SK-N-SH (cell line): ENCODE data around the gene AUTS2. TPM values are rescaled to one million over a fixed set of nuclear protein-coding genes. Genes with fewer than 3 reads are reported as not detected.

ENCODE experiments used
- CTCF ChIA-PET: fragments of 300-600, 350-600 bp; formaldehyde crosslinking; extraction: SDS; loops from one replicate; lab custom pipeline; 2021; lab: Yijun Ruan, JAX
- POLR2A ChIA-PET: fragments of 350-600 bp; sonication (Branson Sonifier 250); formaldehyde crosslinking; extraction: SDS; loops from one replicate; lab custom pipeline; 2020; ENCODE audit warnings: antibody characterized with exemption, inconsistent platforms; lab: Yijun Ruan, JAX
- DNase-seq: peaks from one replicate; pipeline ENCODE4 v3.0.0; 2012
- H2AFZ ChIP-seq: fragments of 200-600 bp; sonication (generic); 2 replicates; pipeline ENCODE4 v1.8.1; 2016; ENCODE audit warnings: antibody characterized with exemption, mild to moderate bottlenecking, low read depth
- H3F3A ChIP-seq: fragments of 200-600 bp; sonication (generic); replicated peaks from 2 replicates; pipeline ENCODE3; 2016; ENCODE audit warnings: antibody characterized with exemption, mild to moderate bottlenecking; ENCODE audit not compliant: insufficient read depth
- H3K27ac ChIP-seq, 2 experiments: fragments of 200-500 bp in 1 of 2; fragments of 200-600 bp in 1 of 2; sonication (Bioruptor generic) in 1 of 2; sonication (generic), shearing (Covaris generic) in 1 of 2; 2 replicates each; pipeline versions ENCODE4 v1.5.1 to v1.6.1; 2014 to 2016; ENCODE audit warnings: low read depth in 2 of 2, inconsistent platforms in 1 of 2, low read length in 1 of 2, mild to moderate bottlenecking in 1 of 2, mixed read lengths in 1 of 2
- H3K27me3 ChIP-seq: fragments of 200-600 bp; sonication (generic), shearing (Covaris generic); 2 replicates; pipeline ENCODE4 v1.6.1; 2016; ENCODE audit warnings: mixed run types; ENCODE audit not compliant: insufficient read depth
- H3K36me3 ChIP-seq, 2 experiments: fragments of 200-500 bp in 1 of 2; fragments of 200-600 bp in 1 of 2; sonication (Bioruptor generic) in 1 of 2; sonication (generic) in 1 of 2; replicated peaks in 1 of 2; 2 replicates each; pipeline versions ENCODE3 to v1.5.1; 2014 to 2016; ENCODE audit warnings: low read length in 1 of 2, mild to moderate bottlenecking in 1 of 2; ENCODE audit not compliant: insufficient read depth in 2 of 2, control insufficient read depth in 1 of 2
- H3K4me1 ChIP-seq, 2 experiments: fragments of 200-500 bp in 1 of 2; fragments of 200-600 bp in 1 of 2; sonication (Bioruptor generic) in 1 of 2; sonication (generic), shearing (Covaris generic) in 1 of 2; 2 replicates each; pipeline versions ENCODE4 v1.5.1 to v1.6.1; 2014 to 2016; ENCODE audit warnings: low read depth in 1 of 2, low read length in 1 of 2, mixed run types in 1 of 2; ENCODE audit not compliant: insufficient read depth in 2 of 2, control insufficient read depth in 1 of 2
- H3K4me2 ChIP-seq: fragments of 200-600 bp; sonication (generic), shearing (Covaris generic); 2 replicates; pipeline ENCODE4 v1.6.1; 2017; ENCODE audit warnings: mixed run types
- H3K4me3 ChIP-seq, 2 experiments: fragments of 200-500 bp in 1 of 2; fragments of 200-600 bp in 1 of 2; sonication (Bioruptor generic) in 1 of 2; sonication (generic), shearing (Covaris generic) in 1 of 2; 2 replicates each; pipeline versions ENCODE4 v1.5.1 to v1.8.1; 2014 to 2016; ENCODE audit warnings: low read depth in 2 of 2, inconsistent platforms in 1 of 2, low read length in 1 of 2, mild to moderate bottlenecking in 1 of 2, mixed read lengths in 1 of 2, moderate library complexity in 1 of 2
- H3K79me2 ChIP-seq: fragments of 200-600 bp; sonication (generic); 2 replicates; pipeline ENCODE4 v1.8.1; 2017; ENCODE audit warnings: mild to moderate bottlenecking; ENCODE audit not compliant: insufficient read depth
- H3K9ac ChIP-seq: fragments of 200-600 bp; sonication (generic); 2 replicates; pipeline ENCODE4 v1.6.1; 2017; ENCODE audit warnings: mixed run types
- H3K9me2 ChIP-seq: fragments of 200-600 bp; sonication (generic); 2 replicates; pipeline ENCODE4 v1.6.1; 2017; ENCODE audit warnings: mixed run types
- H3K9me3 ChIP-seq: fragments of 200-600 bp; sonication (generic); 2 replicates; pipeline ENCODE4 v1.6.1; 2017; ENCODE audit warnings: mixed run types, mild to moderate bottlenecking, moderate library complexity
- H4K20me1 ChIP-seq: fragments of 200-600 bp; sonication (generic); 2 replicates; pipeline ENCODE4 v1.6.1; 2017; ENCODE audit warnings: mild to moderate bottlenecking, mixed run types; ENCODE audit not compliant: insufficient read depth
- CHD2 ChIP-seq: fragments of 150-350 bp; IDR thresholded peaks from 2 replicates; pipeline ENCODE4 v1.6.1; 2018; ENCODE audit warnings: low read length; ENCODE audit not compliant: partially characterized antibody
- CTCF ChIP-seq: fragments of 200-600 bp; sonication (generic); IDR thresholded peaks from 2 replicates; pipeline ENCODE4 v1.6.1; 2017; ENCODE audit warnings: antibody characterized with exemption, mild to moderate bottlenecking, moderate library complexity
- EP300 ChIP-seq, 2 experiments: IDR thresholded peaks; 2 replicates each; pipeline versions ENCODE4 v1.4.0 to v1.6.1; 2012; ENCODE audit warnings: borderline replicate concordance in 1 of 2, low read depth in 1 of 2, low read length in 1 of 2
- FOXJ3 ChIP-seq: sonication (generic); formaldehyde crosslinking; IDR thresholded peaks from 2 replicates; pipeline ENCODE4 v1.5.1; 2020; ENCODE audit warnings: mild to moderate bottlenecking, missing genetic modification reagents
- GABPA ChIP-seq: IDR thresholded peaks from 2 replicates; pipeline ENCODE4 v1.4.0; 2012; ENCODE audit warnings: low read depth, mild to moderate bottlenecking
- GATA2 ChIP-seq: sonication (generic); formaldehyde crosslinking; IDR thresholded peaks from 2 replicates; pipeline ENCODE4 v1.5.0; 2020; ENCODE audit warnings: mild to moderate bottlenecking, missing genetic modification reagents
- MEF2A ChIP-seq: IDR thresholded peaks from 2 replicates; pipeline ENCODE4 v1.4.0; 2012; ENCODE audit warnings: low read depth, borderline replicate concordance
- RCOR1 ChIP-seq: fragments of 150-350 bp; IDR thresholded peaks from 2 replicates; pipeline ENCODE4 v1.6.1; 2017; ENCODE audit warnings: antibody characterized with exemption, low read length
- SMC3 ChIP-seq: IDR thresholded peaks from 2 replicates; pipeline ENCODE4 v1.6.1; 2012; ENCODE audit warnings: low read depth, low read length, improper control_type of control experiment
- TAF1 ChIP-seq: IDR thresholded peaks from 2 replicates; pipeline ENCODE4 v1.6.1; 2012; ENCODE audit warnings: low read depth, mild to moderate bottlenecking, low read length, moderate library complexity, borderline replicate concordance
- TEAD4 ChIP-seq: IDR thresholded peaks from 2 replicates; pipeline ENCODE4 v1.4.0; 2012; ENCODE audit warnings: mild to moderate bottlenecking, borderline replicate concordance; ENCODE audit not compliant: insufficient read depth
- WGBS: methylation state at CpG from one replicate; pipeline ENCODE4 v1.1.6; 2017; ENCODE audit warnings: low lambda C conversion rate; 5-methylcytosine and 5-hydroxymethylcytosine counted together
- polyA plus RNA-seq, 3 experiments: library from polyadenylated mRNA; depleted of rRNA; stranded (reverse); fragments of >200 nt; gene quantifications; 2 replicates each; pipeline ENCODE4 v1.2.3, GENCODE V29; 2012
- TF ChIP-seq, protein P1 (sequence below): fragments of 150-350 bp; IDR thresholded peaks from 2 replicates; pipeline ENCODE4 v1.6.1; 2016; ENCODE audit warnings: mild to moderate bottlenecking, low read depth, low read length
- TF ChIP-seq, protein P2 (sequence below): IDR thresholded peaks from 2 replicates; pipeline ENCODE4 v1.4.0; 2012; ENCODE audit warnings: low read depth, borderline replicate concordance

AUTS2 gene
- polyA plus RNA-seq, 1 of the 3 experiments (the other 2 are of a cell fraction) = 15.6 TPM

GRCh38 chr7:70436790-70437350, 838.6 kb downstream of the AUTS2 start:
- Histone ChIP-seq H3K9me2 (no peaks in the 10 kb centered on the region), H3K4me2 (no peak overlapping the region), H3K36me3 (no peaks in the 10 kb centered on the region), H3K4me3 (no peak overlapping the region), H3K27me3 (no peaks in the 10 kb centered on the region), H4K20me1 (no peaks in the 10 kb centered on the region), H3K9me3 (no peaks in the 10 kb centered on the region), H3K27ac (peak overlapping the region in 1 of 2 experiments; percentile 58; a peak in 1 of 4 replicates), H3K9ac (no peak overlapping the region), H3K79me2 (no peaks in the 10 kb centered on the region), H3K4me1 (peaks cover 0 to 26% of the 10 kb centered on the region in 2 experiments; a peak in 2 of 4 replicates), H3F3A (no peaks in the 10 kb centered on the region), H2AFZ (no peak overlapping the region)
- no peak for TF ChIP-seq GABPA
- no peak for TF ChIP-seq TAF1
- peak; percentile 52 for TF ChIP-seq FOXJ3
- TF ChIP-seq GATA2 = peak; percentile 77
- peak in 1 of 2 experiments; percentile 46; a peak in 1 of 4 replicates for TF ChIP-seq EP300 (IDR thresholded peaks at IDR 0.05; ENCODE audit: borderline replicate concordance in 1 of 2, low read depth in 1 of 2, low read length in 1 of 2)
- peak; percentile 54 for DNase-seq
- POLR2A ChIA-PET = no interaction called here
- CTCF ChIA-PET = interaction anchor here (1.3 kb wide), 1 partner anchor 68 kb away, joined by 3 read pairs; no protein-coding TSS in a partner anchor
- 83% methylated on average over 5 of the region's 5 CpGs for WGBS

- POLR2A ChIA-PET = no interaction called here
- WGBS = 77% methylated on average over 2 of the region's 2 CpGs
- no peak for DNase-seq
These were observed 841.4 kb downstream of the AUTS2 start for GRCh38 chr7:70439651-70440050.

More at GRCh38 chr7:70439651-70440050, 841.4 kb downstream of the AUTS2 start:
- Histone ChIP-seq H3K36me3 (no peaks in the 10 kb centered on the region), H3K9me3 (no peaks in the 10 kb centered on the region), H3K79me2 (no peaks in the 10 kb centered on the region), H3K27me3 (no peaks in the 10 kb centered on the region), H3K4me3 (no peak overlapping the region), H3K9ac (no peak overlapping the region), H3K4me1 (peaks cover 0 to 21% of the 10 kb centered on the region in 2 experiments; a peak in 2 of 4 replicates), H3K9me2 (no peaks in the 10 kb centered on the region), H3K4me2 (no peak overlapping the region), H3K27ac (no peak overlapping the region), H4K20me1 (no peaks in the 10 kb centered on the region), H2AFZ (no peak overlapping the region), H3F3A (no peaks in the 10 kb centered on the region)
- CTCF ChIA-PET = interaction anchor here (0.9 kb wide), 2 partner anchors 10 to 11 kb away, joined by 3 read pairs; no protein-coding TSS in a partner anchor
- TF ChIP-seq CHD2 (no peak), GABPA (no peak), RCOR1 (no peak), CTCF (no peak), MEF2A (no peak), GATA2 (no peak), TEAD4 (no peak), SMC3 (no peak)
- TF ChIP-seq, protein P1, sequence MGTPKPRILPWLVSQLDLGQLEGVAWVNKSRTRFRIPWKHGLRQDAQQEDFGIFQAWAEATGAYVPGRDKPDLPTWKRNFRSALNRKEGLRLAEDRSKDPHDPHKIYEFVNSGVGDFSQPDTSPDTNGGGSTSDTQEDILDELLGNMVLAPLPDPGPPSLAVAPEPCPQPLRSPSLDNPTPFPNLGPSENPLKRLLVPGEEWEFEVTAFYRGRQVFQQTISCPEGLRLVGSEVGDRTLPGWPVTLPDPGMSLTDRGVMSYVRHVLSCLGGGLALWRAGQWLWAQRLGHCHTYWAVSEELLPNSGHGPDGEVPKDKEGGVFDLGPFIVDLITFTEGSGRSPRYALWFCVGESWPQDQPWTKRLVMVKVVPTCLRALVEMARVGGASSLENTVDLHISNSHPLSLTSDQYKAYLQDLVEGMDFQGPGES = no peak
- TF ChIP-seq, protein P2, sequence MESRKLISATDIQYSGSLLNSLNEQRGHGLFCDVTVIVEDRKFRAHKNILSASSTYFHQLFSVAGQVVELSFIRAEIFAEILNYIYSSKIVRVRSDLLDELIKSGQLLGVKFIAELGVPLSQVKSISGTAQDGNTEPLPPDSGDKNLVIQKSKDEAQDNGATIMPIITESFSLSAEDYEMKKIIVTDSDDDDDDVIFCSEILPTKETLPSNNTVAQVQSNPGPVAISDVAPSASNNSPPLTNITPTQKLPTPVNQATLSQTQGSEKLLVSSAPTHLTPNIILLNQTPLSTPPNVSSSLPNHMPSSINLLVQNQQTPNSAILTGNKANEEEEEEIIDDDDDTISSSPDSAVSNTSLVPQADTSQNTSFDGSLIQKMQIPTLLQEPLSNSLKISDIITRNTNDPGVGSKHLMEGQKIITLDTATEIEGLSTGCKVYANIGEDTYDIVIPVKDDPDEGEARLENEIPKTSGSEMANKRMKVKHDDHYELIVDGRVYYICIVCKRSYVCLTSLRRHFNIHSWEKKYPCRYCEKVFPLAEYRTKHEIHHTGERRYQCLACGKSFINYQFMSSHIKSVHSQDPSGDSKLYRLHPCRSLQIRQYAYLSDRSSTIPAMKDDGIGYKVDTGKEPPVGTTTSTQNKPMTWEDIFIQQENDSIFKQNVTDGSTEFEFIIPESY = no peak
